GM12878 (cell line): ENCODE results near the gene SMAD4. TPM values are rescaled to one million over a fixed set of nuclear protein-coding genes. Genes with fewer than 3 reads are reported as not detected.

Experiments used
- ATAC-seq: fragments of 200-7000 bp; cut with Tn5 transposase; 3 replicates; pipeline ENCODE4 v1.9.1; 2020; ENCODE audit warnings: mild to moderate bottlenecking, moderate library complexity
- BruUV-seq: library from RNA; stranded (reverse); fragments of 400-500 nt; replicated peaks from 2 replicates; lab custom pipeline; 2021; lab: Mats Ljungman, UMichigan
- CTCF ChIA-PET: fragments of 300-600 bp; sonication (Branson Sonifier 250); formaldehyde crosslinking; extraction: SDS; loops from one replicate; lab custom pipeline; 2021; ENCODE audit warnings: inconsistent platforms; lab: Yijun Ruan, JAX
- POLR2A ChIA-PET: fragments of 350-600 bp; formaldehyde crosslinking; extraction: SDS; loops from one replicate; lab custom pipeline; 2021; ENCODE audit warnings: inconsistent platforms; lab: Charles Lee
- RAD21 ChIA-PET: fragments of 300-600 bp; sonication (Branson Sonifier 250); formaldehyde crosslinking; loops from one replicate; lab custom pipeline; 2023; ENCODE audit warnings: antibody characterized with exemption; ENCODE audit not compliant: unreplicated experiment; lab: Charles Lee
- SMC1A ChIA-PET: fragments of 300-600 bp; sonication (Branson Sonifier 250); formaldehyde crosslinking; loops from one replicate; lab custom pipeline; 2023; ENCODE audit not compliant: unreplicated experiment, uncharacterized antibody; lab: Charles Lee
- DNase-seq: peaks from one replicate; pipeline ENCODE4 v3.0.0-alpha.2; 2011; ENCODE audit warnings: low read depth, low spot score
- FAIRE-seq: peaks from 3 replicates; lab custom pipeline; 2011; peaks lifted over from hg19 to GRCh38; lab: Jason Lieb, UNC
- H2AFZ ChIP-seq: 2 replicates; pipeline ENCODE4 v1.6.0; 2011; ENCODE audit warnings: low read depth, low read length, control low read depth; ENCODE audit not compliant: control insufficient read depth
- H3K27ac ChIP-seq: 2 replicates; pipeline ENCODE4 v1.5.1; 2011; ENCODE audit warnings: control low read depth; ENCODE audit not compliant: control insufficient read depth, insufficient read depth
- H3K27me3 ChIP-seq, 2 experiments: replicated peaks in 1 of 2; 2 replicates each; pipeline versions ENCODE4 v1.6.0 to v1.6.1; 2011; ENCODE audit warnings: low read length in 1 of 2; ENCODE audit not compliant: control insufficient read depth in 2 of 2, insufficient read depth in 2 of 2
- H3K36me3 ChIP-seq, 2 experiments: 2 replicates each; pipeline ENCODE4 v1.5.1; 2011; ENCODE audit warnings: low read length in 1 of 2; ENCODE audit not compliant: control insufficient read depth in 2 of 2, insufficient read depth in 2 of 2
- H3K4me1 ChIP-seq: 2 replicates; pipeline ENCODE4 v1.6.1; 2011; ENCODE audit warnings: mild to moderate bottlenecking, low read length, moderate library complexity, mixed read lengths; ENCODE audit not compliant: control insufficient read depth, insufficient read depth
- H3K4me2 ChIP-seq: 2 replicates; pipeline ENCODE4 v1.6.0; 2011; ENCODE audit warnings: control low read depth; ENCODE audit not compliant: control insufficient read depth, insufficient read depth
- H3K4me3 ChIP-seq: fragments of 200-600 bp; sonication (generic); 2 replicates; pipeline ENCODE4 v1.5.1; 2016
- H3K79me2 ChIP-seq: 2 replicates; pipeline ENCODE4 v1.6.0; 2011; ENCODE audit warnings: low read length; ENCODE audit not compliant: control insufficient read depth, insufficient read depth
- H3K9ac ChIP-seq: 2 replicates; pipeline ENCODE4 v1.8.0; 2011; ENCODE audit warnings: low read length, control low read depth, mixed read lengths; ENCODE audit not compliant: control insufficient read depth, insufficient read depth
- H3K9me3 ChIP-seq: replicated peaks from 3 replicates; pipeline ENCODE4 v1.5.1; 2011; ENCODE audit warnings: mild to moderate bottlenecking, low read length; ENCODE audit not compliant: control insufficient read depth, insufficient read depth
- H4K20me1 ChIP-seq: 2 replicates; pipeline ENCODE4 v1.6.0; 2011; ENCODE audit not compliant: control insufficient read depth, insufficient read depth
- BMI1 ChIP-seq: fragments of 450-650 bp; IDR thresholded peaks from 2 replicates; pipeline ENCODE4 v1.6.1; 2016; ENCODE audit warnings: mild to moderate bottlenecking, moderate library complexity, borderline replicate concordance
- DPF2 ChIP-seq: fragments of 450-650 bp; IDR thresholded peaks from 2 replicates; pipeline ENCODE4 v1.6.1; 2017; ENCODE audit warnings: mild to moderate bottlenecking
- FOXK2 ChIP-seq: fragments of 450-650 bp; IDR thresholded peaks from 2 replicates; pipeline ENCODE4 v1.6.1; 2017; ENCODE audit warnings: mild to moderate bottlenecking, moderate library complexity
- HCFC1 ChIP-seq: fragments of 150-350 bp; IDR thresholded peaks from 2 replicates; pipeline ENCODE4 v1.6.1; 2014; ENCODE audit warnings: low read length
- NFIC ChIP-seq: IDR thresholded peaks from 2 replicates; pipeline ENCODE4 v1.6.1; 2012; ENCODE audit warnings: low read depth, mild to moderate bottlenecking, inconsistent platforms, low read length, moderate library complexity
- NFYB ChIP-seq: IDR thresholded peaks from 2 replicates; pipeline ENCODE4 v1.6.1; 2011; ENCODE audit warnings: low read depth, mild to moderate bottlenecking, low read length, improper control_type of control experiment, moderate library complexity; ENCODE audit not compliant: insufficient read depth
- RB1 ChIP-seq: fragments of 450-650 bp; formaldehyde crosslinking; IDR thresholded peaks from 2 replicates; pipeline ENCODE4 v1.6.1; 2017; ENCODE audit warnings: mild to moderate bottlenecking, borderline replicate concordance
- SP1 ChIP-seq: IDR thresholded peaks from one replicate; pipeline ENCODE4 v1.6.1; 2011; ENCODE audit warnings: low read depth, low read length
- TBL1XR1 ChIP-seq: IDR thresholded peaks from 2 replicates; pipeline ENCODE4 v1.6.1; 2012; ENCODE audit warnings: low read depth, low read length, improper control_type of control experiment
- WGBS: methylation state at CpG from one replicate; pipeline ENCODE4 v1.1.6; 2016; ENCODE audit warnings: low lambda C conversion rate; ENCODE audit not compliant: insufficient replicate concordance, insufficient coverage; ENCODE audit errors: missing lambda C conversion rate; 5-methylcytosine and 5-hydroxymethylcytosine counted together
- in situ Hi-C: fragments of 300-500 bp; cut with MboI; formaldehyde crosslinking; loops from 9 replicates; pipeline ENCODE4 v1.14.3; 2018; ENCODE audit warnings: mixed read lengths
- intact Hi-C: fragments of 100-400 bp; cut with micrococcal nuclease; formaldehyde crosslinking; loops from one replicate; pipeline ENCODE4 v1.14.2; 2022; ENCODE audit not compliant: unreplicated experiment
- polyA plus RNA-seq, 11 experiments: library from polyadenylated mRNA; depleted of rRNA in 4 of 11; unstranded in 6 of 11; stranded (reverse) in 5 of 11; fragments of >200 nt; fragmentation: Nextera tagmentation in 4 of 11; fragmentation: Illumina TruSeq in 1 of 11; extraction: Ambion mirVana in 4 of 11; extraction: Trizol in 1 of 11; gene quantifications; 1 replicate in 1 of 11; 2 replicates in 10 of 11; pipeline versions ENCODE4 v1.2.1 to v1.2.3, GENCODE V29; 2011 to 2016; ENCODE audit warnings: inconsistent platforms in 2 of 11, missing spikeins in 2 of 11, low read depth in 1 of 11
- total RNA-seq, 4 experiments: library from RNA; depleted of rRNA in 3 of 4; stranded (reverse); fragments of >200 nt in 3 of 4; fragmentation: Illumina TruSeq in 1 of 4; extraction: Trizol in 1 of 4; gene quantifications; 2 replicates each; pipeline versions ENCODE4 v1.2.1 to v1.2.3, GENCODE V29; 2013 to 2021
- TF ChIP-seq, protein P1 (sequence below): fragments of 450-650 bp; IDR thresholded peaks from 2 replicates; pipeline ENCODE4 v1.6.1; 2016; ENCODE audit warnings: mild to moderate bottlenecking
- TF ChIP-seq, protein P2 (sequence below): IDR thresholded peaks from 2 replicates; pipeline ENCODE4 v1.6.1; 2012; ENCODE audit warnings: low read depth, low read length, improper control_type of control experiment
- TF ChIP-seq, protein P3 (sequence below): fragments of 450-650 bp; formaldehyde crosslinking; IDR thresholded peaks from 2 replicates; pipeline ENCODE4 v1.5.0; 2022; ENCODE audit warnings: mild to moderate bottlenecking, missing genetic modification characterization
- TF ChIP-seq, protein P4 (sequence below): IDR thresholded peaks from 2 replicates; pipeline ENCODE4 v1.6.1; 2011; ENCODE audit warnings: borderline replicate concordance, low read depth, mild to moderate bottlenecking, moderate library complexity, low read length; ENCODE audit not compliant: insufficient read depth, poor library complexity, severe bottlenecking
- TF ChIP-seq, protein P5 (sequence below): fragments of 450-650 bp; conservative IDR thresholded peaks from 2 replicates; pipeline ENCODE4 v1.6.1; 2017; ENCODE audit warnings: mild to moderate bottlenecking, moderate library complexity

Gene SMAD4
- total and polyA plus RNA-seq, 10 of the 15 experiments (the other 5 are each of a cell fraction or from before 2014, with no cell fraction given), result 9.6 to 99.9 (median 37.5) TPM

DNA sequence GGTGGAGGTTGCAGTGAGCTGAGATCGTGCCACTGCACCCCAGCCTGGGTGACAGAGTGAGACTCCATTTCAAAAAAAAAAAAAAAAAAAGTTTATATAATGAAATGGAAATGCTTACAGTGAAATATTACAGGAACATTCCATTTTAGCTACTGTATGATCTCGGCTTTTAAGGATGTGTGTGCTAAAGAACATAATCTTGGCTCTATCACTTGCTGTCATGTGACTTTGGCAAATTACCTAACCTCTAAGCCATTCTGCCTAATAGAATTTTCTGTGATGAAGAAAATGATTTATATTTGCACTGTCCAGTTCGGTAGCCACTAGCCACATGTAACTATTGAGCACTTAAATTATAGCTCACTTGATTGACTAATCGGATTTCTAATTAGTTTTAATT, 36.3 kb downstream of the SMAD4 start:
- Histone ChIP-seq H3K4me3 (no peak overlapping the region), H3K36me3 (peaks cover 1 to 18% of the 10 kb centered on the region in 2 experiments), H4K20me1 (no peaks in the 10 kb centered on the region), H3K4me2 (no peak overlapping the region), H3K9me3 (no peaks in the 10 kb centered on the region), H3K4me1 (no peaks in the 10 kb centered on the region), H3K27me3 (no peaks in the 10 kb centered on the region), H3K79me2 (no peaks in the 10 kb centered on the region), H3K9ac (no peak overlapping the region), H3K27ac (no peak overlapping the region), H2AFZ (no peak overlapping the region)
- POLR2A ChIA-PET, result interaction anchor here (0.6 kb wide), 1 partner anchor 354 kb away, joined by 3 read pairs; no protein-coding TSS in a partner anchor
- RAD21 ChIA-PET, result no interaction called here
- in situ Hi-C loops, result no loop called here
- no peak for FAIRE-seq
- no peak for DNase-seq
- intact Hi-C loops, result no loop called here
- CTCF ChIA-PET, result interaction anchor here (0.9 to 1.7 kb wide), 3 partner anchors 12 to 241 kb away, joined by 3 to 7 read pairs (median 3); no protein-coding TSS in a partner anchor
- no peak for ATAC-seq
- SMC1A ChIA-PET, result interaction anchor here (0.9 to 2.4 kb wide), 5 partner anchors 10 to 18 kb away, joined by 3 to 11 read pairs (median 3); no protein-coding TSS in a partner anchor
- WGBS, result 100% methylated on average over 3 of the region's 4 CpGs
- BruUV-seq, result no TSS peak
- TF ChIP-seq HCFC1 (no peak), SP1 (no peak), TBL1XR1 (no peak), BMI1 (no peak), RB1 (no peak), NFIC (no peak), DPF2 (no peak), FOXK2 (no peak), NFYB (no peak)
- TF ChIP-seq, protein P1, sequence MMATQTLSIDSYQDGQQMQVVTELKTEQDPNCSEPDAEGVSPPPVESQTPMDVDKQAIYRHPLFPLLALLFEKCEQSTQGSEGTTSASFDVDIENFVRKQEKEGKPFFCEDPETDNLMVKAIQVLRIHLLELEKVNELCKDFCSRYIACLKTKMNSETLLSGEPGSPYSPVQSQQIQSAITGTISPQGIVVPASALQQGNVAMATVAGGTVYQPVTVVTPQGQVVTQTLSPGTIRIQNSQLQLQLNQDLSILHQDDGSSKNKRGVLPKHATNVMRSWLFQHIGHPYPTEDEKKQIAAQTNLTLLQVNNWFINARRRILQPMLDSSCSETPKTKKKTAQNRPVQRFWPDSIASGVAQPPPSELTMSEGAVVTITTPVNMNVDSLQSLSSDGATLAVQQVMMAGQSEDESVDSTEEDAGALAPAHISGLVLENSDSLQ, result no peak
- TF ChIP-seq, protein P2, sequence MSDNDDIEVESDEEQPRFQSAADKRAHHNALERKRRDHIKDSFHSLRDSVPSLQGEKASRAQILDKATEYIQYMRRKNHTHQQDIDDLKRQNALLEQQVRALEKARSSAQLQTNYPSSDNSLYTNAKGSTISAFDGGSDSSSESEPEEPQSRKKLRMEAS, result no peak
- TF ChIP-seq, protein P3, sequence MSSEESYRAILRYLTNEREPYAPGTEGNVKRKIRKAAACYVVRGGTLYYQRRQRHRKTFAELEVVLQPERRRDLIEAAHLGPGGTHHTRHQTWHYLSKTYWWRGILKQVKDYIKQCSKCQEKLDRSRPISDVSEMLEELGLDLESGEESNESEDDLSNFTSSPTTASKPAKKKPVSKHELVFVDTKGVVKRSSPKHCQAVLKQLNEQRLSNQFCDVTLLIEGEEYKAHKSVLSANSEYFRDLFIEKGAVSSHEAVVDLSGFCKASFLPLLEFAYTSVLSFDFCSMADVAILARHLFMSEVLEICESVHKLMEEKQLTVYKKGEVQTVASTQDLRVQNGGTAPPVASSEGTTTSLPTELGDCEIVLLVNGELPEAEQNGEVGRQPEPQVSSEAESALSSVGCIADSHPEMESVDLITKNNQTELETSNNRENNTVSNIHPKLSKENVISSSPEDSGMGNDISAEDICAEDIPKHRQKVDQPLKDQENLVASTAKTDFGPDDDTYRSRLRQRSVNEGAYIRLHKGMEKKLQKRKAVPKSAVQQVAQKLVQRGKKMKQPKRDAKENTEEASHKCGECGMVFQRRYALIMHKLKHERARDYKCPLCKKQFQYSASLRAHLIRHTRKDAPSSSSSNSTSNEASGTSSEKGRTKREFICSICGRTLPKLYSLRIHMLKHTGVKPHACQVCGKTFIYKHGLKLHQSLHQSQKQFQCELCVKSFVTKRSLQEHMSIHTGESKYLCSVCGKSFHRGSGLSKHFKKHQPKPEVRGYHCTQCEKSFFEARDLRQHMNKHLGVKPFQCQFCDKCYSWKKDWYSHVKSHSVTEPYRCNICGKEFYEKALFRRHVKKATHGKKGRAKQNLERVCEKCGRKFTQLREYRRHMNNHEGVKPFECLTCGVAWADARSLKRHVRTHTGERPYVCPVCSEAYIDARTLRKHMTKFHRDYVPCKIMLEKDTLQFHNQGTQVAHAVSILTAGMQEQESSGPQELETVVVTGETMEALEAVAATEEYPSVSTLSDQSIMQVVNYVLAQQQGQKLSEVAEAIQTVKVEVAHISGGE, result no peak
- TF ChIP-seq, protein P4, sequence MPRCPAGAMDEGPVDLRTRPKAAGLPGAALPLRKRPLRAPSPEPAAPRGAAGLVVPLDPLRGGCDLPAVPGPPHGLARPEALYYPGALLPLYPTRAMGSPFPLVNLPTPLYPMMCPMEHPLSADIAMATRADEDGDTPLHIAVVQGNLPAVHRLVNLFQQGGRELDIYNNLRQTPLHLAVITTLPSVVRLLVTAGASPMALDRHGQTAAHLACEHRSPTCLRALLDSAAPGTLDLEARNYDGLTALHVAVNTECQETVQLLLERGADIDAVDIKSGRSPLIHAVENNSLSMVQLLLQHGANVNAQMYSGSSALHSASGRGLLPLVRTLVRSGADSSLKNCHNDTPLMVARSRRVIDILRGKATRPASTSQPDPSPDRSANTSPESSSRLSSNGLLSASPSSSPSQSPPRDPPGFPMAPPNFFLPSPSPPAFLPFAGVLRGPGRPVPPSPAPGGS, result no peak
- TF ChIP-seq, protein P5, sequence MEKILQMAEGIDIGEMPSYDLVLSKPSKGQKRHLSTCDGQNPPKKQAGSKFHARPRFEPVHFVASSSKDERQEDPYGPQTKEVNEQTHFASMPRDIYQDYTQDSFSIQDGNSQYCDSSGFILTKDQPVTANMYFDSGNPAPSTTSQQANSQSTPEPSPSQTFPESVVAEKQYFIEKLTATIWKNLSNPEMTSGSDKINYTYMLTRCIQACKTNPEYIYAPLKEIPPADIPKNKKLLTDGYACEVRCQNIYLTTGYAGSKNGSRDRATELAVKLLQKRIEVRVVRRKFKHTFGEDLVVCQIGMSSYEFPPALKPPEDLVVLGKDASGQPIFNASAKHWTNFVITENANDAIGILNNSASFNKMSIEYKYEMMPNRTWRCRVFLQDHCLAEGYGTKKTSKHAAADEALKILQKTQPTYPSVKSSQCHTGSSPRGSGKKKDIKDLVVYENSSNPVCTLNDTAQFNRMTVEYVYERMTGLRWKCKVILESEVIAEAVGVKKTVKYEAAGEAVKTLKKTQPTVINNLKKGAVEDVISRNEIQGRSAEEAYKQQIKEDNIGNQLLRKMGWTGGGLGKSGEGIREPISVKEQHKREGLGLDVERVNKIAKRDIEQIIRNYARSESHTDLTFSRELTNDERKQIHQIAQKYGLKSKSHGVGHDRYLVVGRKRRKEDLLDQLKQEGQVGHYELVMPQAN, result no peak
